PFSK-1 (cell line): ENCODE measurements around the gene HYAL1.

Experiments
- FOXP2 ChIP-seq: optimal IDR thresholded peaks from 2 replicates; pipeline ENCODE3; 2011; ENCODE audit warnings: borderline replicate concordance, control low read depth, inconsistent platforms; ENCODE audit not compliant: insufficient read depth; ENCODE audit errors: extremely low read length, extremely low read depth
- POLR2AphosphoS5 ChIP-seq: IDR thresholded peaks from 2 replicates; pipeline ENCODE4 v1.6.1; 2012; ENCODE audit warnings: low read depth, mild to moderate bottlenecking, control low read depth, low read length, moderate library complexity
- TAF1 ChIP-seq: IDR thresholded peaks from 2 replicates; pipeline ENCODE4 v1.6.1; 2012; ENCODE audit warnings: low read length, control low read depth, borderline replicate concordance; ENCODE audit not compliant: insufficient read depth
- TF ChIP-seq, protein P1 (sequence below), 2 experiments: IDR thresholded peaks; 2 replicates each; pipeline versions ENCODE4 v1.6.1 to v1.8.0; 2011 to 2012; ENCODE audit warnings: low read depth in 2 of 2, low read length in 2 of 2, control low read depth in 1 of 2, inconsistent platforms in 1 of 2, mild to moderate bottlenecking in 1 of 2, moderate library complexity in 1 of 2; ENCODE audit not compliant: insufficient read depth in 1 of 2

DNA sequence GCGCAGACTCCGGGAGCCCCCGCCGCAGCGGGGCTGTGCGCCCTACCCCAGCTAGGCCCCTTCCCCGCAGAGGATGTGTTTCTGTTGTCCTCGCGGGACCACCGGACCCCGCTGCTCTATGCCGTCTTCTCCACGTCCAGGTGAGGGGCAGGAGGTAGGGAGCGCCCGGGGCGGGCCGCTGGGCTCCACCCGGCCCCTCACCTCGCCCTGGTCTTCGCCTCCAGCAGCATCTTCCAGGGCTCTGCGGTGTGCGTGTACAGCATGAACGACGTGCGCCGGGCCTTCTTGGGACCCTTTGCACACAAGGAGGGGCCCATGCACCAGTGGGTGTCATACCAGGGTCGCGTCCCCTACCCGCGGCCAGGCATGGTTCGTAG is 29.7 kb downstream of the HYAL1 start:
- TF ChIP-seq, protein P1, sequence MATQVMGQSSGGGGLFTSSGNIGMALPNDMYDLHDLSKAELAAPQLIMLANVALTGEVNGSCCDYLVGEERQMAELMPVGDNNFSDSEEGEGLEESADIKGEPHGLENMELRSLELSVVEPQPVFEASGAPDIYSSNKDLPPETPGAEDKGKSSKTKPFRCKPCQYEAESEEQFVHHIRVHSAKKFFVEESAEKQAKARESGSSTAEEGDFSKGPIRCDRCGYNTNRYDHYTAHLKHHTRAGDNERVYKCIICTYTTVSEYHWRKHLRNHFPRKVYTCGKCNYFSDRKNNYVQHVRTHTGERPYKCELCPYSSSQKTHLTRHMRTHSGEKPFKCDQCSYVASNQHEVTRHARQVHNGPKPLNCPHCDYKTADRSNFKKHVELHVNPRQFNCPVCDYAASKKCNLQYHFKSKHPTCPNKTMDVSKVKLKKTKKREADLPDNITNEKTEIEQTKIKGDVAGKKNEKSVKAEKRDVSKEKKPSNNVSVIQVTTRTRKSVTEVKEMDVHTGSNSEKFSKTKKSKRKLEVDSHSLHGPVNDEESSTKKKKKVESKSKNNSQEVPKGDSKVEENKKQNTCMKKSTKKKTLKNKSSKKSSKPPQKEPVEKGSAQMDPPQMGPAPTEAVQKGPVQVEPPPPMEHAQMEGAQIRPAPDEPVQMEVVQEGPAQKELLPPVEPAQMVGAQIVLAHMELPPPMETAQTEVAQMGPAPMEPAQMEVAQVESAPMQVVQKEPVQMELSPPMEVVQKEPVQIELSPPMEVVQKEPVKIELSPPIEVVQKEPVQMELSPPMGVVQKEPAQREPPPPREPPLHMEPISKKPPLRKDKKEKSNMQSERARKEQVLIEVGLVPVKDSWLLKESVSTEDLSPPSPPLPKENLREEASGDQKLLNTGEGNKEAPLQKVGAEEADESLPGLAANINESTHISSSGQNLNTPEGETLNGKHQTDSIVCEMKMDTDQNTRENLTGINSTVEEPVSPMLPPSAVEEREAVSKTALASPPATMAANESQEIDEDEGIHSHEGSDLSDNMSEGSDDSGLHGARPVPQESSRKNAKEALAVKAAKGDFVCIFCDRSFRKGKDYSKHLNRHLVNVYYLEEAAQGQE (IDR thresholded peaks at IDR 0.05; ENCODE audit: insufficient read depth in 1 of 2, low read depth in 2 of 2, low read length in 2 of 2) = no peak
- no peak for TF ChIP-seq POLR2AphosphoS5
- no peak for TF ChIP-seq TAF1
- no peak for TF ChIP-seq FOXP2
